SH-SY5Y (cell line): ENCODE data around the gene SLC40A1.

Experiments
- GATA2 ChIP-seq: IDR thresholded peaks from 2 replicates; pipeline ENCODE4 v1.6.1; 2011; ENCODE audit warnings: mild to moderate bottlenecking, low read depth, low read length
- GATA3 ChIP-seq: IDR thresholded peaks from 2 replicates; pipeline ENCODE4 v1.6.1; 2011; ENCODE audit warnings: low read depth, mild to moderate bottlenecking, low read length, moderate library complexity

GRCh38 chr2:189583227-189584198 is 2.9 kb upstream of the SLC40A1 start:
- TF ChIP-seq GATA2 (no peak), GATA3 (no peak)
